ENCODE results near the gene IRF7. TPM values are rescaled to one million over a fixed set of nuclear protein-coding genes. Genes with fewer than 3 reads are reported as not detected.
A peak's percentile ranks its signal among the peaks of the same experiment; 100 is the strongest.

Gene IRF7
- total and polyA plus RNA-seq, 2 donors from 2014 or later, result 21.5 to 36.7 TPM

DNA sequence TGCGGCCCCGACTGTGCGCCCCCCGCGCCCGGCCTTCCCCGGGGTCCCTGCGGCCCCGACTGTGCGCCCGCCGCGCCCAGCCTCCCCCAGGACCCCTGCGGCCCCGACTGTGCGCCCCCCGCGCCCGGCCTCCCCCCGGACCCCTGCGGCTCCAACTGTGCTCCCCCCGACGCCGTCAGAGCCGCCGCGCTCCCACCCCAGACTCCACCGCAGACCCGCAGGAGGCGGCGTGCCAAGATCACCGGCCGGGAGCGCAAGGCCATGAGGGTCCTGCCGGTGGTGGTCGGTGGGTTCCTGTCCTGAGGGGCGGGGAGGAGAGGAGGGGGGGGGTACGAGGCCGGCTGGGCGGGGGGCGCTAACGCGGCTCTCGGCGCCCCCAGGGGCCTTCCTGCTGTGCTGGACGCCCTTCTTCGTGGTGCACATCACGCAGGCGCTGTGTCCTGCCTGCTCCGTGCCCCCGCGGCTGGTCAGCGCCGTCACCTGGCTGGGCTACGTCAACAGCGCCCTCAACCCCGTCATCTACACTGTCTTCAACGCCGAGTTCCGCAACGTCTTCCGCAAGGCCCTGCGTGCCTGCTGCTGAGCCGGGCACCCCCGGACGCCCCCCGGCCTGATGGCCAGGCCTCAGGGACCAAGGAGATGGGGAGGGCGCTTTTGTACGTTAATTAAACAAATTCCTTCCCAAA is 24.4 kb upstream of the IRF7 start:
- peak in 2 of 5 donors; percentile 44 to 66 for DNase-seq
- H3K4me3 ChIP-seq (ENCODE audit: low read length in 3 of 3), result no peak overlapping the region
- no peak for FAIRE-seq
- peaks cover 0 to 6% (median 0%) of the 10 kb centered on the region in 3 donors for H3K4me1 ChIP-seq (ENCODE audit: control insufficient read depth in 2 of 3, insufficient read depth in 2 of 3, low read depth in 1 of 3, low read length in 3 of 3)
- H3K9me3 ChIP-seq (ENCODE audit: control insufficient read depth in 2 of 3, insufficient read depth in 1 of 3, low read length in 3 of 3), result no peaks in the 10 kb centered on the region
- intact Hi-C loops (cut with DNase I), result no loop called here
- no peak overlapping the region for H3K9ac ChIP-seq (ENCODE audit: low read length in 3 of 3)
- H3K27ac ChIP-seq (ENCODE audit: low read depth in 2 of 2, low read length in 2 of 2), result no peak overlapping the region
- H3K36me3 ChIP-seq (ENCODE audit: control insufficient read depth in 2 of 3, insufficient read depth in 3 of 3, low read length in 3 of 3), result peaks cover 0 to 8% (median 0%) of the 10 kb centered on the region in 3 donors
- peaks cover 13% of the 10 kb centered on the region for H3K27me3 ChIP-seq (ENCODE audit: control insufficient read depth, insufficient read depth, low read length)
- TF ChIP-seq, protein P1, sequence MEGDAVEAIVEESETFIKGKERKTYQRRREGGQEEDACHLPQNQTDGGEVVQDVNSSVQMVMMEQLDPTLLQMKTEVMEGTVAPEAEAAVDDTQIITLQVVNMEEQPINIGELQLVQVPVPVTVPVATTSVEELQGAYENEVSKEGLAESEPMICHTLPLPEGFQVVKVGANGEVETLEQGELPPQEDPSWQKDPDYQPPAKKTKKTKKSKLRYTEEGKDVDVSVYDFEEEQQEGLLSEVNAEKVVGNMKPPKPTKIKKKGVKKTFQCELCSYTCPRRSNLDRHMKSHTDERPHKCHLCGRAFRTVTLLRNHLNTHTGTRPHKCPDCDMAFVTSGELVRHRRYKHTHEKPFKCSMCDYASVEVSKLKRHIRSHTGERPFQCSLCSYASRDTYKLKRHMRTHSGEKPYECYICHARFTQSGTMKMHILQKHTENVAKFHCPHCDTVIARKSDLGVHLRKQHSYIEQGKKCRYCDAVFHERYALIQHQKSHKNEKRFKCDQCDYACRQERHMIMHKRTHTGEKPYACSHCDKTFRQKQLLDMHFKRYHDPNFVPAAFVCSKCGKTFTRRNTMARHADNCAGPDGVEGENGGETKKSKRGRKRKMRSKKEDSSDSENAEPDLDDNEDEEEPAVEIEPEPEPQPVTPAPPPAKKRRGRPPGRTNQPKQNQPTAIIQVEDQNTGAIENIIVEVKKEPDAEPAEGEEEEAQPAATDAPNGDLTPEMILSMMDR (IDR thresholded peaks at IDR 0.05; ENCODE audit: borderline replicate concordance, extremely low read depth, insufficient read depth), result no peak

DNA sequence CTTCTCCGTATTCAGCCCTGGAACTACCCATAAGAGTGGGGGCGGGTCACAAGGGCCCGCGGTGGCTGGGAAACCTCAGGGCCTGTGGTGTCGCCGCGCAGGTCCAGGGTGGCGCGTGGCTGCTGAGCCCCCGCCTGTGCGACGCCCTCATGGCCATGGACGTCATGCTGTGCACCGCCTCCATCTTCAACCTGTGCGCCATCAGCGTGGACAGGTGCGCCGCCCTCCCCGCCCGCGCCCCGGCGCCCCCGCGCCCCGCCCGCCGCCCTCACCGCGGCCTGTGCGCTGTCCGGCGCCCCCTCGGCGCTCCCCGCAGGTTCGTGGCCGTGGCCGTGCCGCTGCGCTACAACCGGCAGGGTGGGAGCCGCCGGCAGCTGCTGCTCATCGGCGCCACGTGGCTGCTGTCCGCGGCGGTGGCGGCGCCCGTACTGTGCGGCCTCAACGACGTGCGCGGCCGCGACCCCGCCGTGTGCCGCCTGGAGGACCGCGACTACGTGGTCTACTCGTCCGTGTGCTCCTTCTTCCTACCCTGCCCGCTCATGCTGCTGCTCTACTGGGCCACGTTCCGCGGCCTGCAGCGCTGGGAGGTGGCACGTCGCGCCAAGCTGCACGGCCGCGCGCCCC is 23.7 kb upstream of the IRF7 start:
- Histone ChIP-seq H3K4me1 (ENCODE audit: control insufficient read depth in 2 of 3, insufficient read depth in 2 of 3, low read depth in 1 of 3, low read length in 3 of 3) (peaks cover 0 to 6% (median 0%) of the 10 kb centered on the region in 3 donors), H3K27ac (ENCODE audit: low read depth in 2 of 2, low read length in 2 of 2) (no peak overlapping the region), H3K4me3 (ENCODE audit: low read length in 3 of 3) (no peak overlapping the region), H3K9me3 (ENCODE audit: control insufficient read depth in 2 of 3, insufficient read depth in 1 of 3, low read length in 3 of 3) (no peaks in the 10 kb centered on the region), H3K36me3 (ENCODE audit: control insufficient read depth in 2 of 3, insufficient read depth in 3 of 3, low read length in 3 of 3) (peaks cover 0 to 8% (median 0%) of the 10 kb centered on the region in 3 donors), H3K27me3 (ENCODE audit: control insufficient read depth, insufficient read depth, low read length) (peaks cover 13% of the 10 kb centered on the region), H3K9ac (ENCODE audit: low read length in 3 of 3) (no peak overlapping the region)
- FAIRE-seq (no peak), DNase-seq (peak in 3 of 5 donors; percentile 39 to 72 (median 53))
- TF ChIP-seq, protein P1 (IDR thresholded peaks at IDR 0.05; ENCODE audit: borderline replicate concordance, extremely low read depth, insufficient read depth), result no peak
- intact Hi-C loops (cut with DNase I), result no loop called here

GRCh38 chr11:638631-639331 is 23.0 kb upstream of the IRF7 start:
- no peaks in the 10 kb centered on the region for H3K9me3 ChIP-seq (ENCODE audit: control insufficient read depth in 2 of 3, insufficient read depth in 1 of 3, low read length in 3 of 3)
- DNase-seq, result peak in 4 of 5 donors; percentile 74 to 85 (median 80)
- H3K4me3 ChIP-seq (ENCODE audit: low read length in 3 of 3), result no peak overlapping the region
- FAIRE-seq, result no peak
- H3K9ac ChIP-seq (ENCODE audit: low read length in 3 of 3), result no peak overlapping the region
- intact Hi-C loops (cut with DNase I), result no loop called here
- peaks cover 13% of the 10 kb centered on the region for H3K27me3 ChIP-seq (ENCODE audit: control insufficient read depth, insufficient read depth, low read length)
- H3K27ac ChIP-seq (ENCODE audit: low read depth in 2 of 2, low read length in 2 of 2), result no peak overlapping the region
- H3K4me1 ChIP-seq (ENCODE audit: control insufficient read depth in 2 of 3, insufficient read depth in 2 of 3, low read depth in 1 of 3, low read length in 3 of 3), result peaks cover 0 to 6% (median 0%) of the 10 kb centered on the region in 3 donors
- H3K36me3 ChIP-seq (ENCODE audit: control insufficient read depth in 2 of 3, insufficient read depth in 3 of 3, low read length in 3 of 3), result peaks cover 0 to 2% (median 0%) of the 10 kb centered on the region in 3 donors
- TF ChIP-seq, protein P1 (IDR thresholded peaks at IDR 0.05; ENCODE audit: borderline replicate concordance, extremely low read depth, insufficient read depth), result no peak

All from kidney (tissue), 14 donors.